ENCODE data around the gene LHX3. TPM values are rescaled to one million over a fixed set of nuclear protein-coding genes. Genes with fewer than 3 reads are reported as not detected.

LHX3 gene
- total RNA-seq, 1 experiment from 2014 or later, result not detected

DNA sequence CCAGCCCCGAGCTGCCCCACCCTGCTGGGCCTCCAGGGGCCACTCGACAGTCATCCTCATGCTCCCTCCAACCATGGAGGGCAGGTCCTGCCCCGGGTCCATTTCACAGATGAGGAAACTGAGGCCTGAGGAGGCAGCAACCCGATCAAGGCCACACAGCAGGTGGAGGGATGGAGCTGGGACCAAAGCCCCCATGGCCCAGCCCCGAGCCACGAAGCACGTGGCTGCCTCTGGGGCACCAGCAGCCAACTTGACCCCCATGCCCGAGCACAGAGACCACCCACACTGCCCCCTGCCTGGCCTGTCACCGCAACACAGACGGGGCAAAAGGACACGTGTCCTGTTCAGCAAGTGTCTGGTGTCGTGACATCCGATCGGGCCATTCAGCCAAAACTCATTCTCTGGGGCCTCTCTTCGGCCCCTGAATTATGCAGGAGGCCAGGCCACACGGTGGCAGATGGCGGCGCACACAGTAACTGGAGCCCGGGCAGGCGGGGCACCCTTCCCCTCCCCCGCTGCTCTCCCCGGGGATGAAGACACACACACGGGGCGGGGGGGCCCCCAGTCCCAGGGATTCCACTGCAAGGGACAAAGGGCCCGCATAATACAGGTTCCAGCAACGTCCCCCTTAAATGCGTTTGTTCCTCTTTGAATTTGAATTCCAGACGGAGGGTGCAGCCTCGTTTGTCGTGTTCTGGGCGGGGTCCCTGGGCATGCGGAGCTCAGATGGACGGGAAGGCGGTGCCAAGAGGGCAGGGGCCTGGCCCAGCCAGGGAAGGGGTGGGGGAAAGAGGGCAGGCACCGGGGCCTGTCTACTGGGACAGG, 56.8 kb downstream of the LHX3 start:
- H3K79me1 ChIP-seq (ENCODE audit: insufficient read depth, low read depth, low read length, poor library complexity, severe bottlenecking), result no peaks in the 10 kb centered on the region
- Mint-ChIP-seq H3K4me1 (peaks cover 5 to 22% of the 10 kb centered on the region in 2 experiments), H3K27me3 (ENCODE audit: low read depth) (peaks cover 15% of the 10 kb centered on the region), H3K4me3 (no peak overlapping the region), H3K27ac (no peak overlapping the region), H3K9me3 (no peaks in the 10 kb centered on the region), H3K36me3 (ENCODE audit: insufficient read depth in 1 of 3, low read depth in 3 of 3) (no peaks in the 10 kb centered on the region; a peak in 1 of 7 replicates)
- no peak overlapping the region for H3K27ac ChIP-seq (ENCODE audit: insufficient read length, low read depth, low read length)
- no peak overlapping the region for H3K23ac ChIP-seq (ENCODE audit: insufficient read length, low read depth, low read length)
- no peak overlapping the region for H2BK120ac ChIP-seq (ENCODE audit: low read depth, low read length, poor library complexity, severe bottlenecking)
- no peak for DNase-seq
- no peak overlapping the region for H2BK20ac ChIP-seq (ENCODE audit: low read depth, low read length, poor library complexity, severe bottlenecking)
- H4K20me1 ChIP-seq (ENCODE audit: control insufficient read depth, insufficient read depth, insufficient read length), result no peaks in the 10 kb centered on the region
- no CpG with 5 or more reads among the region's 35 CpGs for WGBS (ENCODE audit: extremely low coverage, insufficient read length, low lambda C conversion rate)
- H2AK5ac ChIP-seq (ENCODE audit: insufficient read length, low read length), result no peak overlapping the region
- no peaks in the 10 kb centered on the region for H3K9me3 ChIP-seq (ENCODE audit: control insufficient read depth, low read depth, low read length)
- H3K4me1 ChIP-seq (ENCODE audit: insufficient read depth, low read length), result no peaks in the 10 kb centered on the region; the same call in 1 of the 2 replicates
- H2AFZ ChIP-seq (ENCODE audit: low read length), result no peak overlapping the region
- TF ChIP-seq, protein P1, sequence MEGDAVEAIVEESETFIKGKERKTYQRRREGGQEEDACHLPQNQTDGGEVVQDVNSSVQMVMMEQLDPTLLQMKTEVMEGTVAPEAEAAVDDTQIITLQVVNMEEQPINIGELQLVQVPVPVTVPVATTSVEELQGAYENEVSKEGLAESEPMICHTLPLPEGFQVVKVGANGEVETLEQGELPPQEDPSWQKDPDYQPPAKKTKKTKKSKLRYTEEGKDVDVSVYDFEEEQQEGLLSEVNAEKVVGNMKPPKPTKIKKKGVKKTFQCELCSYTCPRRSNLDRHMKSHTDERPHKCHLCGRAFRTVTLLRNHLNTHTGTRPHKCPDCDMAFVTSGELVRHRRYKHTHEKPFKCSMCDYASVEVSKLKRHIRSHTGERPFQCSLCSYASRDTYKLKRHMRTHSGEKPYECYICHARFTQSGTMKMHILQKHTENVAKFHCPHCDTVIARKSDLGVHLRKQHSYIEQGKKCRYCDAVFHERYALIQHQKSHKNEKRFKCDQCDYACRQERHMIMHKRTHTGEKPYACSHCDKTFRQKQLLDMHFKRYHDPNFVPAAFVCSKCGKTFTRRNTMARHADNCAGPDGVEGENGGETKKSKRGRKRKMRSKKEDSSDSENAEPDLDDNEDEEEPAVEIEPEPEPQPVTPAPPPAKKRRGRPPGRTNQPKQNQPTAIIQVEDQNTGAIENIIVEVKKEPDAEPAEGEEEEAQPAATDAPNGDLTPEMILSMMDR (conservative IDR thresholded peaks at IDR 0.05), result no peak
- H4K8ac ChIP-seq (replicated peaks; ENCODE audit: insufficient read length, low read depth, low read length), result no peak overlapping the region
- no peak overlapping the region for H4K5ac ChIP-seq (ENCODE audit: insufficient read length, low read depth, low read length)
- H3K56ac ChIP-seq (ENCODE audit: insufficient read length, low read depth, low read length), result no peak overlapping the region
- H3T11ph ChIP-seq (ENCODE audit: low read length), result no peak overlapping the region
- H2BK5ac ChIP-seq (ENCODE audit: insufficient read length, low read length), result no peak overlapping the region
- H3K18ac ChIP-seq (ENCODE audit: insufficient read length, low read depth, low read length), result no peak overlapping the region
- H3K27me3 ChIP-seq (ENCODE audit: insufficient read depth, low read length), result no peaks in the 10 kb centered on the region
- no peak overlapping the region; the same call in 1 of the 2 replicates for H3K14ac ChIP-seq (ENCODE audit: insufficient read depth, low read length)
- H3K4me2 ChIP-seq (ENCODE audit: insufficient read depth, insufficient read length, low read length), result no peak overlapping the region
- no peak overlapping the region for H3K9ac ChIP-seq (ENCODE audit: extremely low read depth, insufficient read length, low read length)
- H3K4ac ChIP-seq (ENCODE audit: low read depth, low read length), result no peak overlapping the region
- H4K91ac ChIP-seq (ENCODE audit: insufficient read length, low read depth, low read length), result no peak overlapping the region
- H2BK15ac ChIP-seq (ENCODE audit: low read depth, low read length), result no peak overlapping the region
- no peaks in the 10 kb centered on the region for H3K23me2 ChIP-seq (ENCODE audit: insufficient read length, low read depth, low read length, poor library complexity, severe bottlenecking)
- H3K79me2 ChIP-seq (ENCODE audit: insufficient read depth, low read length), result no peaks in the 10 kb centered on the region
- H2BK12ac ChIP-seq (ENCODE audit: insufficient read length, low read depth, low read length), result no peak overlapping the region

All from H9 (cell line).